HepG2 (cell line): Measurements from ENCODE around the gene TMIGD2. TPM values are rescaled to one million over a fixed set of nuclear protein-coding genes. Genes with fewer than 3 reads are reported as not detected.
A peak's percentile ranks its signal among the peaks of the same experiment; 100 is the strongest.

Experiments used
- BCLAF1 ChIP-seq: fragments of 450-650 bp; IDR thresholded peaks from 2 replicates; pipeline ENCODE4 v1.6.1; 2017; ENCODE audit warnings: mild to moderate bottlenecking
- CENPT ChIP-seq: sonication (generic); formaldehyde crosslinking; IDR thresholded peaks from 2 replicates; pipeline ENCODE4 v1.8.0; 2022; ENCODE audit warnings: low read depth, mild to moderate bottlenecking, moderate library complexity, missing genetic modification reagents
- EEA1 ChIP-seq: sonication (generic); formaldehyde crosslinking; IDR thresholded peaks from 2 replicates; pipeline ENCODE4 v1.5.1; 2020; ENCODE audit warnings: mild to moderate bottlenecking, missing genetic modification reagents, borderline replicate concordance
- ERF ChIP-seq: IDR thresholded peaks from 2 replicates; pipeline ENCODE4 v1.6.1; 2018; ENCODE audit warnings: missing biosample characterization, missing genetic modification reagents
- FUBP1 ChIP-seq: sonication (generic); formaldehyde crosslinking; IDR thresholded peaks from 2 replicates; pipeline ENCODE4 v1.5.1; 2020; ENCODE audit warnings: missing genetic modification reagents, mild to moderate bottlenecking, borderline replicate concordance
- HMGA1 ChIP-seq: sonication (generic); formaldehyde crosslinking; conservative IDR thresholded peaks from 2 replicates; pipeline ENCODE4 v1.4.0; 2020; ENCODE audit warnings: missing genetic modification reagents
- HNF1A ChIP-seq, 2 experiments: sonication (generic) in 1 of 2; formaldehyde crosslinking in 1 of 2; IDR thresholded peaks; 2 replicates each; pipeline versions ENCODE4 v1.4.0 to v1.6.1; 2016 to 2020; ENCODE audit warnings: borderline replicate concordance in 1 of 2, low read depth in 1 of 2, mild to moderate bottlenecking in 1 of 2, missing genetic modification reagents in 1 of 2
- HNRNPL ChIP-seq: fragments of 200-400 bp; formaldehyde crosslinking; IDR thresholded peaks from 2 replicates; pipeline ENCODE4 v1.6.1; 2017; ENCODE audit warnings: mild to moderate bottlenecking, low read depth, low read length
- HOXA5 ChIP-seq: sonication (generic); formaldehyde crosslinking; IDR thresholded peaks from 2 replicates; pipeline ENCODE4 v1.4.0; 2020; ENCODE audit warnings: missing genetic modification reagents
- POLR2AphosphoS2 ChIP-seq: IDR thresholded peaks from 2 replicates; pipeline ENCODE4 v1.6.1; 2011; ENCODE audit warnings: low read depth, low read length, improper control_type of control experiment
- TCF12 ChIP-seq, 2 experiments: fragments of 450-650 bp in 1 of 2; sonication (generic) in 1 of 2; formaldehyde crosslinking in 1 of 2; IDR thresholded peaks; 2 replicates each; pipeline versions ENCODE4 v1.6.1 to v1.8.0; 2017 to 2022; ENCODE audit warnings: antibody characterized with exemption in 1 of 2, mild to moderate bottlenecking in 1 of 2, missing genetic modification reagents in 1 of 2, moderate library complexity in 1 of 2
- TOPORS ChIP-seq: sonication (generic); formaldehyde crosslinking; IDR thresholded peaks from 2 replicates; pipeline ENCODE4 v1.8.0; 2023; ENCODE audit warnings: mild to moderate bottlenecking, missing genetic modification reagents
- ZMYM3 ChIP-seq: sonication (generic); formaldehyde crosslinking; IDR thresholded peaks from 2 replicates; pipeline ENCODE4 v1.5.1; 2020; ENCODE audit warnings: mild to moderate bottlenecking, missing genetic modification reagents
- ZMYM4 ChIP-seq: sonication (generic); formaldehyde crosslinking; IDR thresholded peaks from 2 replicates; pipeline ENCODE4 v1.8.1; 2023; ENCODE audit warnings: mild to moderate bottlenecking, missing genetic modification reagents
- ZNF33A ChIP-seq: sonication (generic); formaldehyde crosslinking; IDR thresholded peaks from 2 replicates; pipeline ENCODE4 v1.5.1; 2020; ENCODE audit warnings: missing genetic modification reagents, mild to moderate bottlenecking, moderate library complexity, borderline replicate concordance
- ZNF414 ChIP-seq: sonication (generic); formaldehyde crosslinking; IDR thresholded peaks from 2 replicates; pipeline ENCODE4 v1.5.0; 2020; ENCODE audit warnings: missing genetic modification reagents
- ZNF550 ChIP-seq: sonication (generic); formaldehyde crosslinking; IDR thresholded peaks from 2 replicates; pipeline ENCODE4 v1.4.0; 2020; ENCODE audit warnings: mild to moderate bottlenecking, missing genetic modification reagents, borderline replicate concordance
- ZNF580 ChIP-seq: IDR thresholded peaks from 2 replicates; pipeline ENCODE4 v1.6.1; 2016; ENCODE audit warnings: low read depth, borderline replicate concordance
- ZSCAN21 ChIP-seq: sonication (generic); formaldehyde crosslinking; IDR thresholded peaks from 2 replicates; pipeline ENCODE4 v1.8.0; 2022; ENCODE audit warnings: mild to moderate bottlenecking, missing genetic modification reagents, moderate library complexity, borderline replicate concordance
- polyA plus RNA-seq, 8 experiments: library from polyadenylated mRNA; depleted of rRNA in 3 of 8; stranded (reverse) in 7 of 8; unstranded in 1 of 8; fragments of >200 nt; fragmentation: Illumina TruSeq in 4 of 8; extraction: Trizol in 4 of 8; gene quantifications; 2 replicates each; pipeline versions ENCODE4 v1.2.1 to v1.2.3, GENCODE V29; 2011 to 2016; ENCODE audit warnings: low read depth in 4 of 8, missing spikeins in 1 of 8, mixed read lengths in 1 of 8; ENCODE audit not compliant: insufficient read depth in 1 of 8
- total RNA-seq, 5 experiments: library from RNA; depleted of rRNA; stranded (reverse); fragments of >200 nt; fragmentation: Illumina TruSeq; extraction: Trizol; gene quantifications; 2 replicates each; pipeline ENCODE4 v1.2.3, GENCODE V29; 2016; ENCODE audit warnings: low read depth in 1 of 5

Gene TMIGD2
- total and polyA plus RNA-seq, 2 of the 13 experiments (the other 11 are each of a cell fraction or from before 2014, with no cell fraction given) = 0.11 to 1.0 TPM

- TF ChIP-seq ZNF414 (CRISPR knock-in tag) (0 out of 2 replicates have a peak, but pooled peaks have one; percentile 20), TCF12 (IDR thresholded peaks at IDR 0.05) (no peak), TCF12 (CRISPR knock-in tag; IDR thresholded peaks at IDR 0.05) (0 out of 2 replicates have a peak, but pooled peaks have one; percentile 41), ZMYM4 (CRISPR knock-in tag) (no peak), ZNF33A (CRISPR knock-in tag) (peak; percentile 92; the same call in 1 of the 2 replicates), BCLAF1 (no peak), EEA1 (CRISPR knock-in tag) (0 out of 2 replicates have a peak, but pooled peaks have one; percentile 32), ZNF550 (no peak), HMGA1 (CRISPR knock-in tag) (no peak), TOPORS (no peak), ZSCAN21 (CRISPR knock-in tag) (no peak), FUBP1 (CRISPR knock-in tag) (no peak), CENPT (CRISPR knock-in tag) (no peak), POLR2AphosphoS2 (no peak), ERF (0 out of 2 replicates have a peak, but pooled peaks have one; percentile 49), ZNF580 (CRISPR knock-in tag) (peak; percentile 88; the same call in 1 of the 2 replicates), ZMYM3 (0 out of 2 replicates have a peak, but pooled peaks have one; percentile 46), HNF1A (IDR thresholded peaks at IDR 0.05; ENCODE audit: low read depth) (no peak), HNF1A (CRISPR knock-in tag; IDR thresholded peaks at IDR 0.05; ENCODE audit: borderline replicate concordance) (no peak; the same call in 1 of the 2 replicates), HNRNPL (0 out of 2 replicates have a peak, but pooled peaks have one; percentile 76), HOXA5 (CRISPR knock-in tag) (no peak)
Measured at GRCh38 chr19:4342314-4342614, 40.1 kb upstream of the TMIGD2 start (continued).
